Mesodermal cell (in vitro differentiated cells): ENCODE measurements around the gene FIBP.

ENCODE experiments used
- H3K27ac ChIP-seq: 2 replicates; pipeline ENCODE4 v1.7.0; 2013; ENCODE audit warnings: mild to moderate bottlenecking, low read depth, low read length, moderate library complexity; ENCODE audit not compliant: severe bottlenecking
- H3K36me3 ChIP-seq: 2 replicates; pipeline ENCODE4 v1.7.1; 2013; ENCODE audit warnings: mild to moderate bottlenecking, low read length, moderate library complexity; ENCODE audit not compliant: control insufficient read depth, insufficient read depth
- H3K4me1 ChIP-seq: one replicate; pipeline ENCODE4 v1.7.1; 2013; ENCODE audit warnings: mild to moderate bottlenecking, low read length; ENCODE audit not compliant: insufficient read depth, control insufficient read depth, poor library complexity, severe bottlenecking
- H3K4me3 ChIP-seq: 2 replicates; pipeline ENCODE4 v1.7.0; 2013; ENCODE audit warnings: low read length, control low read depth, mild to moderate bottlenecking; ENCODE audit not compliant: insufficient read depth, poor library complexity, severe bottlenecking; ENCODE audit errors: extremely low read depth
- H3K9me3 ChIP-seq: 2 replicates; pipeline ENCODE4 v1.7.1; 2013; ENCODE audit warnings: mild to moderate bottlenecking, low read length, moderate library complexity; ENCODE audit not compliant: control insufficient read depth
- WGBS, 2 experiments: methylation state at CpG; one replicate each; pipeline ENCODE4 v1.1.5; 2013; ENCODE audit warnings: missing lambda C conversion rate in 2 of 2; ENCODE audit not compliant: insufficient coverage in 2 of 2; 5-methylcytosine and 5-hydroxymethylcytosine counted together

FIBP gene

GRCh38 chr11:65921033-65921555 lies 32.8 kb upstream of the FIBP start:
- peaks cover 28% of the 10 kb centered on the region for H3K4me1 ChIP-seq
- no peaks in the 10 kb centered on the region for H3K9me3 ChIP-seq
- peaks cover 55% of the 10 kb centered on the region for H3K36me3 ChIP-seq
- WGBS, 2 experiments = 94 to 100% methylated on average over 4 to 10 of the region's 12 CpGs
- peak overlapping the region; percentile 89 for H3K4me3 ChIP-seq
- no peak overlapping the region for H3K27ac ChIP-seq

GRCh38 chr11:65920372-65920802 lies 32.1 kb upstream of the FIBP start:
- Histone ChIP-seq H3K27ac (no peak overlapping the region), H3K4me1 (peaks cover 33% of the 10 kb centered on the region), H3K4me3 (peak overlapping the region; percentile 89), H3K9me3 (no peaks in the 10 kb centered on the region), H3K36me3 (peaks cover 55% of the 10 kb centered on the region)
- 76 to 91% methylated on average over 13 to 14 of the region's 15 CpGs for WGBS, 2 experiments

- 2 to 6% methylated on average over 28 to 46 of the region's 60 CpGs for WGBS, 2 experiments
- Histone ChIP-seq H3K4me3 (peak overlapping the region; percentile 89), H3K36me3 (peaks cover 52% of the 10 kb centered on the region), H3K4me1 (peaks cover 39% of the 10 kb centered on the region), H3K27ac (no peak overlapping the region), H3K9me3 (no peaks in the 10 kb centered on the region)
Measured at GRCh38 chr11:65919573-65920371, 31.5 kb upstream of the FIBP start.

- H3K36me3 ChIP-seq = peaks cover 47% of the 10 kb centered on the region
- 0% methylated on average over 41 to 44 of the region's 59 CpGs for WGBS, 2 experiments
- peak within 1 kb of the TSS; percentile 97 for H3K4me3 ChIP-seq
- no peaks in the 10 kb centered on the region for H3K9me3 ChIP-seq
- H3K27ac ChIP-seq = peak within 1 kb of the TSS; percentile 90
- H3K4me1 ChIP-seq = peaks cover 44% of the 10 kb centered on the region
Measured at GRCh38 chr11:65919141-65919572, 30.9 kb upstream of the FIBP start, which contains the start of gene DRAP1. DRAP1 (plus strand) TSS chr11:65919426; CDS start chr11:65919502, 76 bp downstream.

- H3K4me3 ChIP-seq = peak within 1 kb of the TSS; percentile 97
- H3K27ac ChIP-seq = peak within 1 kb of the TSS; percentile 90
- no peaks in the 10 kb centered on the region for H3K9me3 ChIP-seq
- peaks cover 44% of the 10 kb centered on the region for H3K4me1 ChIP-seq
- WGBS, 2 experiments = 9 to 12% methylated on average over 24 to 45 of the region's 77 CpGs
- peaks cover 46% of the 10 kb centered on the region for H3K36me3 ChIP-seq
Measured at GRCh38 chr11:65918211-65919140, 30.2 kb upstream of the FIBP start, which contains the start of gene C11orf68. C11orf68 (minus strand) TSS chr11:65919062; CDS start chr11:65919031, 31 bp downstream.

GRCh38 chr11:65917434-65918210 lies 29.4 kb upstream of the FIBP start:
- peaks cover 38% of the 10 kb centered on the region for H3K36me3 ChIP-seq
- no peaks in the 10 kb centered on the region for H3K9me3 ChIP-seq
- H3K4me1 ChIP-seq = peaks cover 52% of the 10 kb centered on the region
- WGBS, 2 experiments = 95 to 96% methylated on average over 30 to 35 of the region's 35 CpGs
- H3K4me3 ChIP-seq = peak overlapping the region; percentile 97
- H3K27ac ChIP-seq = peak overlapping the region; percentile 98

- peak overlapping the region; percentile 97 for H3K4me3 ChIP-seq
- H3K4me1 ChIP-seq = peaks cover 58% of the 10 kb centered on the region
- H3K36me3 ChIP-seq = peaks cover 32% of the 10 kb centered on the region
- WGBS, 2 experiments = 90 to 97% methylated on average over 1 to 3 of the region's 3 CpGs
- no peaks in the 10 kb centered on the region for H3K9me3 ChIP-seq
- H3K27ac ChIP-seq = peak overlapping the region; percentile 98
Measured at GRCh38 chr11:65917077-65917433, 28.8 kb upstream of the FIBP start.

- H3K9me3 ChIP-seq = no peaks in the 10 kb centered on the region
- 91 to 100% methylated on average over 3 to 5 of the region's 7 CpGs for WGBS, 2 experiments
- H3K36me3 ChIP-seq = peaks cover 26% of the 10 kb centered on the region
- H3K4me3 ChIP-seq = peak overlapping the region; percentile 3
- H3K27ac ChIP-seq = peak overlapping the region; percentile 98
- H3K4me1 ChIP-seq = peaks cover 64% of the 10 kb centered on the region
Measured at GRCh38 chr11:65916391-65916790, 28.1 kb upstream of the FIBP start.

- Histone ChIP-seq H3K4me1 (peaks cover 67% of the 10 kb centered on the region), H3K4me3 (peak overlapping the region; percentile 3), H3K36me3 (peaks cover 20% of the 10 kb centered on the region), H3K9me3 (no peaks in the 10 kb centered on the region), H3K27ac (peak overlapping the region; percentile 98)
- 26 to 31% methylated on average over 12 to 13 of the region's 13 CpGs for WGBS, 2 experiments
Measured at GRCh38 chr11:65915821-65916251, 27.6 kb upstream of the FIBP start.
